GM13976 (cell line): ENCODE measurements around the gene KLHL29.

Experiments used
- DNase-seq: peaks from one replicate; pipeline ENCODE4 v3.0.0; 2012; ENCODE audit warnings: low spot score
- CTCF ChIP-seq: IDR thresholded peaks from 2 replicates; pipeline ENCODE4 v1.5.1; 2012; ENCODE audit warnings: borderline replicate concordance, mild to moderate bottlenecking; ENCODE audit not compliant: insufficient read depth; ENCODE audit errors: extremely low read depth, missing control alignments, control extremely low read depth
- in situ Hi-C: fragments of 300-500 bp; cut with MboI; formaldehyde crosslinking; loops from one replicate; pipeline ENCODE4 v1.12.0; 2022; ENCODE audit warnings: low sequenced_read_pairs, mixed read lengths, inconsistent platforms; ENCODE audit not compliant: unreplicated experiment

KLHL29 gene

DNA sequence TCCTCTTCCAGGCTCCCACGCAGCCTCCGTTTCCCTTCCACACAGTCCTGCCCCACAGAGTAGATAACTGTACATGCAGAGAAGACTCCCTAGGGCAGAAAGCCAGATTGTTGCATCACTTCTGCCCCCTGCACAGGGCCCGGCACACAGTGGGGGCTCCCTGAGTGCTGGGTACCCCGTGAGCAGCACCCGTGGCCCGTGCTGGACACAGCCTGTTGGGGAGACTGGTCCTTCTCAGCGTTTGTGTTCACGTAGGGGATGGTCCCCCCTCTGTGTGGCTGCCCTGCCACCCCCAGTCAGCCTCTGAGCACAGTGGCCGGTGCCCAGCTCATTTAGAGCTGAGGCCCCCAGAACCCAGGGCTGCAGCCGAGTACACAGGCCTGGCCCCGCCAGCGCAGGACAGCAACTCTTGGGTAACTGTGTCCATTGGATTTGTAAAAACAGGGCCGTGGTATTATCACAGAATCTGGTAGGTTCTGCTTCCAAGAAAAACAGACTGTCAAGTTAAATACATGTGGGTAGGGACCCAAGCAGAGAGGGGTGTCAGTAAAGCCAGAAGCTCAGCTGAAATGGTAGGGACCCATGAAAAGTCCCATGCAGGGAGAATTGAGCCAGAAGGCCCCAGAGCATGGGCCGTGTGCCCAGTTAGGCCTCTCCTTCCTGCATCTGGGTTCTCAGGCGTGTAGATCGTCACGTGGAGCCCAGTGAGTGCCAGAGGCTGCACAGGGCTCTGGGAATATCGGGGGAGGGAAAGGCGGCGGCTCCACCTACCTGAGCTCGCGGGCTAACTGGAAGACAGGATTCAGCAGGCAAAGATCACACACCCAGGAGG is 284.6 kb downstream of the KLHL29 start:
- no peak for DNase-seq
- in situ Hi-C loops, result no loop called here
- no peak for TF ChIP-seq CTCF

GRCh38 chr2:23670245-23670592 is 285.2 kb downstream of the KLHL29 start:
- in situ Hi-C loops, result no loop called here

GRCh38 chr2:23673082-23673481 is 288.1 kb downstream of the KLHL29 start:
- in situ Hi-C loops, result no loop called here
- TF ChIP-seq CTCF, result no peak
- no peak for DNase-seq

More at GRCh38 chr2:23670245-23670592, 285.2 kb downstream of the KLHL29 start:
- TF ChIP-seq CTCF, result no peak
- no peak for DNase-seq

- DNase-seq, result no peak
- in situ Hi-C loops, result no loop called here
- TF ChIP-seq CTCF, result no peak
Measured at GRCh38 chr2:23673830-23674679, 289.1 kb downstream of the KLHL29 start.

- DNase-seq, result no peak
- TF ChIP-seq CTCF, result no peak
- in situ Hi-C loops, result no loop called here
Measured at GRCh38 chr2:23675506-23675905, 290.5 kb downstream of the KLHL29 start.

- DNase-seq, result no peak
- no peak for TF ChIP-seq CTCF
- in situ Hi-C loops, result no loop called here
Measured at GRCh38 chr2:23677836-23678235, 292.9 kb downstream of the KLHL29 start.
